ENCODE results near the gene SPAG9.

The SPAG9 gene

GRCh38 chr17:51035431-51035830 is 85.2 kb downstream of the SPAG9 start:
- no peak for DNase-seq

- DNase-seq: no peak
These were observed 85.9 kb downstream of the SPAG9 start for GRCh38 chr17:51034800-51035199.

DNA sequence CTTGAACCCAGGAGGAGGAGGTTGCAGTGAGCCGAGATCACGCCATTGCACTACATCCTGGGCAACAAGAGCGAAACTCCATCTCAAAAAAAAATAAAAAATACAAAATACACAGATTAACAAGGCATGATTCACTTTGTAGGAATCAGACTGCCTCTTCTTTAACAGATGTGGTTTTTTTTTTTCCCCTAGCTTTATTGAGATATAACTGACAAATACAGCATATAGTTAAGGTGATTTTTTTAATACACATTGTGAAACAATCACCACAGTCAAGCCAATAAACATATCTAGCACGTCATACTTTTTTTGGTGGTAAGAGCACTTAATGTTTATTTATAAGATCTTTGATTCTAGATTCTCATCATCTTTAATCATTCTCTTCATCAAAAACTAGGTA is 87.8 kb downstream of the SPAG9 start:
- no peak for DNase-seq

GRCh38 chr17:51029568-51030463 is 90.9 kb downstream of the SPAG9 start:
- no peak for DNase-seq

DNA sequence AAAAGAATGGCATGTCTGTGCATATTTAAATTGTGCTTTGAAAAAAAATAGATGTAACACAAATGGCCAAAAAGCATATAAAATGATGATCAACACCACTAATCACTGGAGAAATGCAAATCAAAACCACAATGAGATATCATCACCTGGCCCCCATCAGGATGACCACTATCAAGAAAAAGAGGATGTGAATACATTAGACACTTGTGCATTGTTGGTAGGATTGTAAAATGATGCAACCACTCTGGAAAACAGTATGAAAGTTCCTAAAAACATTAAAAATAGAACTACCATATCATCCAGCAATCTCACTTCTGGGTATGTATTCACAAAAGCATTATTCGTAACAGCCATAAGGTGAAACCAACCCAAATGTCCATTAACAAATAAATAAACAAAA is 91.5 kb downstream of the SPAG9 start:
- no peak for DNase-seq

DNA sequence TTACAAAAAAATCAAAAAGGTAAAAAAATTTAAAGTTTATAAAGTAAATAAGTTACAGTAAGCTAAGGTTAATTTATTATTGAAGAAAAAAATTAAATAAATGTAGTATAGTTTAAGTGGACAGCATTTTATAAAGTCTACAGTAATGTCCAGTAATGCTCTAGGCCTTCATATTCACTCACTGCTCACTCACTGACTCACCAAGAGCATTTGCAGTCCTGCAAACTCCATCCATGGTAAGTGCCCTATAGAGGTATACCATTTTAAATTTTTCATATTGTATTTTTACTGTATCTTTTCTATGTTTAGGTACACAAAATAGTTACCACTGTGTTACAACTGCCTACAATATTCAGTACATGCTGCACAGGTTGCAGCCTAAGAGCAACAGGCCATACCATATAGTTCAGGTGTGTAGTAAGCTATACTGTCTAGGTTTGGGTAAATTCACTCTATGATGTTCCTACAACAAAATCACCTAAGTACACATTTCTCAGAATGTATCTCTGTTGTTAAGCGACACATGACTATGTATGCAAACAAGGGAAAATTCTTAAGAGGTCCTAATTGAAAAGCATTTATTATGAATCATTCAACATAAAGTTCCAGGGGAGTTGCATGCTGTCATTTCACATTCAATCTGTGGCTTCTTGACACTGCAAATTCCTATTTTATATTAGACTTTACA is 92.3 kb downstream of the SPAG9 start:
- no peak for DNase-seq

DNA sequence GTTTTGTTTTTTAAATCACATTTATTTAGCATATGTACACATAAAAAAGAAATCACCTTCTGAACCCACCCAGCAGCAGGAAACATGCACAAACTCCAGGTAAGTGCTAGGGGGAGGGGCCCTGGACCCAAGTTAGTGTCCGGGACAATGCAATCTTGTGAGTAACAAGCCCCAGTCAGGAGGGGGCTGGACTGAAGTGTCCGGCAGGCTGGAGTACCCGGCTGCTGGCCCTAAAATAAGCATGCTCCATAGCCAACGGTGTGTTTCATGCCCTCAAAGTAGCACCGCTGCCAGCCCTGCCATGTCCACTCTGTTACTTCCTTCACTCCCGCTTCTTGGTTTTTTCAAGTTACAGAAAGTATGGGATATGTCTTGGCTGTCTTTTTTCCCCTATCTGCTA is 102.1 kb downstream of the SPAG9 start:
- no peak for DNase-seq

GRCh38 chr17:51017270-51017669 is 103.4 kb downstream of the SPAG9 start:
- no peak for DNase-seq

- no peak for DNase-seq
These were observed 104.6 kb downstream of the SPAG9 start for GRCh38 chr17:51016099-51016498.

DNA sequence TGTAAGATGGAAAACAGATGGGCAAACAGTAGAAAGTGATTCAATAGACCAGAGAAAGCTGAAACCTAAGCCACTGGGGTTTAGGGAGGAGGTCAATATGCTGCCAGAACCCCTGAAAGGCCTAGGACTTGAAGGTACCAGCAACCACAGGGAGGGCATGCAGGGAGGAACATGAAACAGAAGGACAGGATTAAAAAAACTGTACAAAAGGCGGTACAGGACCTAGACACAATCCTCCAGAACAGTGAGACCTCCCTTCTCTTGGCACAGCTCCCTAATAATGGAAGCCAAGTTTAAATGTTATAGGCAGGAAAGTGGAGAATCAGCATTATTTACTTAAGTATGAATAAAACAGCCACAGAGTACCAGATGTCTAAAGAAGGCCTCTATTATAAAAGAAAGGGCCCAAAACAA is 105.5 kb downstream of the SPAG9 start:
- no peak for DNase-seq

DNA sequence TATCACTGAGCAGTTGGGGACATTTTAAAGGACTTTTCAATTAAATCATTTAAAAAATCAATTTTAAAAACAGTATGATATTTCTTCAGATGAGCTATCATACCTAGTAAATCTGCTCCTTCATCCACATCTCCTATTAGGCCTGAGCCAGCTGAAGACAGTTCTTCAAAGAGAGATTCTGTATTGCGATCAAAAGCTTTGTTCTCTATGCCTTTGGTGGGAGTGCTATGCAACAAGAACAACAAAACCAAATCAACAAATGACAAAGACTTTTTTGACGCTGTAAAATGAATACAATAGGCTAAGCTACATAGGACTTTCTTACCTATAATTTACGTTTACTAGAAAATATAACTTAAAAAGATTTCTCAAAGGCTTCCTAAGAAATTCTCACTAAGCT is 106.5 kb downstream of the SPAG9 start:
- DNase-seq: no peak

DNA sequence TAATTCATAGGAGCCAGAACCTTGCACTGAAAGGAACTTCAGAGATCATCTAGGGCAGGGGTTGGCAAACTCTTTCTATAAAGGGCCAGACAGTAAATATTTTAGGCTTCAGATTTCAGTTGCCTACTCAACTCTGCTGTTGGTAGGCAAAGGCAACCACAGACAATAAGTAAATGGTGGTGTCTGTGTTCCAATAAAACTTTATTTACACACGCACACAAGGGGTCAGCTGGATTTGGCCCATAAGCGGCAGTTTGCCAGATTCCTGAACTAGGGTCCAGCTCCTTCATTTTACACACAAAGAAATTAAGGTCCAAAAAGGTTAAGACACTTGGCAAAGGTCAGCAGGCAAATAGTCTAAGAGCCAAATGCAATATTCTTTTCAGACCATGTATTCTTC is 107.3 kb downstream of the SPAG9 start:
- DNase-seq: no peak

DNA sequence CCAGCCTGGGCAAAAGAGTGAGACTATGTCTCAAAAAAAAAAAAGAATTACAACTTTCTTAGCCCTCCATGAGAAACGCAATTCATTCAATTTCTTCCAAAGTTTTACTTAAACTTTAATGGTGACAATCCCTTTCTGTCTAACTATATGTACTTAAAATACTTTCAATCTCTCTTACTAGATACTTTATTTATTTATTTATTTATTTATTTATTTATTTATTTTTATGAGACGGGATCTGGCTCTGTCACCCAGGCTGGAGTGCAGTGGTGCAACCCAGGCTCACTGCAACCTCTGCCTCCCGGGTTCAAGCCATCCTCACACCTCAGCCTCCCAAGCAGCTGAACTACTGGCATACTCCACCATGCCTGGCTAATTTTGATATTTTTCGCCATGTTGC is 108.1 kb downstream of the SPAG9 start:
- DNase-seq: no peak

DNA sequence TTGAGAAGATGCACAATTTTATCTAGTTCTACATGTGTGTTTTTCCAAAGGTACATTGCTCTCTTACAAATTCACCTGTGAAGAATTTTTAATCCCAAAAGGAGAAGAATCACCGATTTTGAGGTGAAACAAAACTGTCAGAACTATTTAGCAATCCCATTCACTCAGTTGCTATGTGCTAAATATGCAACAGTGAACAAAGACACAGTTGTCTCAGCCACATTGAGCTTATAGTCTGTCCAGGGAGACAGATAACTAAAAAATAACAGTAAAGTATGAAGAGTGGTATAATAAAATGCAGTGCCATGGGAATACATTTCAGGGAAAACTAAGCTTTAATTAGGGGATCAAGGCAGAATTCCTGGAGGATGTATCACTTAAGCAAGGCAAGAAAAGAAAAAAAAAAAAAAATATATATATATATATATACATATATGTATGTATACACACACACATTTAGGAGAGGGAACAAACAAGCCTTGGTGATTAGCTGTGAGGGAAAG is 110.4 kb downstream of the SPAG9 start:
- DNase-seq: no peak

- DNase-seq: no peak
These were observed 114.1 kb downstream of the SPAG9 start for GRCh38 chr17:51006601-51007000.

DNA sequence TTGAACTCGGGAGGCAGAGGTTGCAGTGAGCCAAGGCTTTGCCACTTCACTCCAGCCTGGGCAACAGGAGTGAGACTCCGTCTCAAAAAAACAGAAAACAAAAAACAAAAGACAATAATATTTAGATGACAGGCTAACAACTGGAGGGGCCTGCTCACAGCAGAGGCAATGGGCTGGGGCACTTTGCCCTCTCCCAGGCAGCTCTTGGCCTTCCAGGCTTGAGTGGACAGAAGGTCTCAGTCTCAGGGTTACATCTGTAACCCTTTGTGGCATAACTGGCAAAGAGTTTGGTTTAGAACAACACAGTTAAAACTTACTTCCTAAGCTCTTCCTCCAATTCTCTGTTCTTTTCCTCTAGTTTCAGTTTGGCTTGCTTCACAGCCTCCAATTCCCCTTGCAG is 114.9 kb downstream of the SPAG9 start:
- DNase-seq: no peak

GRCh38 chr17:51004249-51004648 is 116.4 kb downstream of the SPAG9 start:
- no peak for DNase-seq

GRCh38 chr17:51000835-51001638 is 119.6 kb downstream of the SPAG9 start:
- DNase-seq: no peak

- DNase-seq: no peak
These were observed 125.0 kb downstream of the SPAG9 start for GRCh38 chr17:50995668-50996067.

GRCh38 chr17:50993544-50993943 is 127.1 kb downstream of the SPAG9 start:
- no peak for DNase-seq

GRCh38 chr17:50989149-50989548 is 131.5 kb downstream of the SPAG9 start:
- DNase-seq: no peak

DNA sequence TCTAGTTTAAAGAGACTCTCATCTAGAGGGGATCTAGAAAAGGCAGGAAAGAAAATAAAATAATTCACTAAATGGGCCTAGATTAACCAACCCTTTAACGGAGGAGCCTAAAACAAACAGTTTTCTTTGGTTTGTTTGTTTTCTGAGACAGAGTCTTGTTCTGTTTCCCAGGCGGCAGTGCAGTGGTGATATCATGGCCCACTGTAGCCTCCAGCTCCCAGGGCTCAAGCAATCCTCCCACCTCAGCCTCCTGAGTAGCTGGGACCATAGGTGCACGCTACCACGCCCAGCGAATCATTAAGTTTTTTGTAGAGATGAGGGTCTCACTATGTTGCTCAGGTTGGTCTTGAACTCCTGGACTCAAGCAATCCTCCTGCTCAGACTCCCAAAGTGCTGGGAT is 132.2 kb downstream of the SPAG9 start:
- DNase-seq: no peak

GRCh38 chr17:50986989-50987660 is 133.5 kb downstream of the SPAG9 start:
- no peak for DNase-seq

Measured in activated CD8-positive, alpha-beta memory T cell treated with anti-CD3 and anti-CD28 coated beads for 24 hours (primary cell).